ENCODE measurements around the gene TNNT3. TPM values are rescaled to one million over a fixed set of nuclear protein-coding genes. Genes with fewer than 3 reads are reported as not detected.
"Not testable (repeated sequence)": the region's sequence is repeated elsewhere in the genome, so short reads cannot be mapped to it uniquely, and the experiment has no call there.

Gene TNNT3
- total RNA-seq, 1 donor: 3.2 TPM

DNA sequence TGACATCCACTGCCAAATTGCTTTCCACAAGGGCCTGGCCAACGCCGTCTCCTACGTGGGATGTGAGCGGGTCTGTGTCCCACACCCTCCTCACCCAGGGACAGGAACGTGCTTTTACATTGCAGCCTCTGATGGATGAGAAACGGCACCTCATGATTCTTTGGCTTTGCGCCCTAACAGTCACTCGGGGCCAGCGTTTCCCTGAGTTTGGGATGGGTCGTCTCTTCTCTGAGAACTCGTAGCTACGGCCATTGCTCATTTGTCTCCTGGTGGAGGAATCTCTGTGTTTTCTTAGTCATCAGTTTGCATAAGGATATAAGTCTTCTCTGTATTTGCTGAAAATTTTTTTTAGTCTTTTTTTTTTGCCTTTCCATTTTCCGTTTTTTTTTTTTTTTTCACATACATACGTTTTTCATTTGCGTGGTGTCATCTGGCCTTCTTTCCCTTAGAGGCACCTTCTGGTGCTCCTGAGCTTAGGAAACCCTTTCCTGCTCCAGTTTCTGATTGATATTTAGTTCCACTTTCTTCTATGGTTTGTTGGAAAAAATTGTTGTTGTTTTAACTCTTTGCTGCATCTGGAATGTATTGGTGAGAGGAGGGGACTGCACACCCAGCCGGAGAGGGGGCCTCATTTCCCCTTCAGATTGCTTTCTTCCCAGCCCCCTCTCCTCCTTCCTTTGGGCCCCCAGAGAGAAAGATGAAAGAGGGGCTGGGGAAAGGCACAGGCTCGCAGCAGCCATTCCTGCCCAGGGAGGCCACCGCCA is 12.0 kb downstream of the TNNT3 start:
- DNase-seq (ENCODE audit: low read depth in 2 of 3, low spot score in 2 of 3): peak in 2 of 3 donors; percentile 22 to 46

DNA sequence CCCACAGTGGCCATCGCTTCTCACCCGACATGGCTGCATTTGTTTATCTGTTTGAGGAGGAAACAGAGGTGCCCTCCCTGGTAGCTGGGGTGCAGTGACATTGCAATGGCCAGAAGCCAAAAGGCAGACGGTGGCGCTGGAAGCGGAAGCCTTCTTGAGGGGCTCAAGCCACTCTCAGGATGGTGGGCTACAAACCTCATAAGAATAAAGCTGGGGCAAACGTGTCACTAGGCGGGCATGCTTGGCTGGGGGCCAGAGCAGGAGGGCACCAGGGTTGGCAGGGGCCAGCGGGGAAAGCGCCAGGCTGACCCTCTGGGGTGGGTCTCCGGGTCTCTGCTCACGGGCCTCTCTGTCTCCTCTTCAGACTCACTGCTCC is 12.6 kb downstream of the TNNT3 start:
- peak in 2 of 3 donors; percentile 60 to 88 for DNase-seq (ENCODE audit: low read depth in 2 of 3, low spot score in 2 of 3)

DNA sequence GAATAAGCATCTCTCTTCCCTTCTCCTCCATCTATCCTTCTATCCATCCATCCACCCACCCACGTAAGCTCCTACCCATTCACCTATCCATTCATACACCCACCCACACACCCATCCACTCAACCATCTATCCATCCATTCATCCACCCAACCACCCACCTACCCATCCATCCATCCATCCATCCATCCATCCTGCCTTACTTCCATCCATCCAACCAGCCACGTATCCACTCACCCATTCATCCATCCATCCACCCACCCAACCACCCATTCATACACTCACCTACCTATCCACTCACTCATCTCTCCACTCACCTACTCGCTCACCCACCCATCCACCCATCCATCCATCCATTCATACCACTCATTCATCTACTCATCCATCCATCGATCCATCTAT is 13.2 kb downstream of the TNNT3 start:
- DNase-seq (ENCODE audit: low read depth in 2 of 3, low spot score in 2 of 3): no peak

DNA sequence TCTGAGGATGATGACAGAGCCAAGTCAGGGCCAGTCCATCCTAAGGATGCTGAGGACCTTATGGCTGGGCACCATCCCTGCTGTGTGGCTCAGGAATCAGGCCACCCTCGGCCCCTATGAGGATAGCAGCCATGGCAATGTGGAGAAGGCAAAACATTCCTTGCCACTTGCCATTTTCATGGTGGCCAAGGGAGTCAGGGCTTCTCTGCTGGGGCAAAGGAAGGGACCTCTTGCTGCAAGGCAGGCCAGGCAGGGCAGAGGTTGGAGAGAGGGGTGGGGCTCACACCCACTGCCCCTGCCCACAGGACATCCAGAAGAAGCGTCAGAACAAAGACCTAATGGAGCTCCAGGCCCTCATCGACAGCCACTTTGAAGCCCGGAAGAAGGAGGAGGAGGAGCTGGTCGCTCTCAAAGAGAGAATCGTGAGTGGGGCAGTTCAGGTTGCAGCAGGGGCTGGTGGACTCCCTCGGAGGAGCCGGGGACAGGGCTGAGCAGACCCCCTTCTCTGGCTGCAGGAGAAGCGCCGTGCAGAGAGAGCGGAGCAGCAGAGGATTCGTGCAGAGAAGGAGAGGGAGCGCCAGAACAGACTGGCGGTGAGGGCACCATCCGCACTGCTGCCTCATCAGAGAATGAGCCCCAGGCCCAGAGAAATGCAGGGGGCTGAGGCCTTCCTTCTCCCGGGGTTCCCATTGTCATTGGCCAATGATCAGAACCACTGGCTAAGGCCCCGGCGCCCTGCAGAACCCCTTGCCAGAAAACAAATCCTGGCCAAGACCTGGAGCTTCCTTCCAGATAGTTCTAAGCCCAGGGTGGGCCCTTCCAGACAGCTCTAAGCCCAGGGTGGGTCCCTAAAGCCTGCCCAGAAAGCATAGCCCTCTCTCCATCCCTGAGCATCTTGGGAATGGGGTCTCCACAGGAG is 14.2 kb downstream of the TNNT3 start:
- DNase-seq (ENCODE audit: low read depth in 2 of 3, low spot score in 2 of 3): no peak

DNA sequence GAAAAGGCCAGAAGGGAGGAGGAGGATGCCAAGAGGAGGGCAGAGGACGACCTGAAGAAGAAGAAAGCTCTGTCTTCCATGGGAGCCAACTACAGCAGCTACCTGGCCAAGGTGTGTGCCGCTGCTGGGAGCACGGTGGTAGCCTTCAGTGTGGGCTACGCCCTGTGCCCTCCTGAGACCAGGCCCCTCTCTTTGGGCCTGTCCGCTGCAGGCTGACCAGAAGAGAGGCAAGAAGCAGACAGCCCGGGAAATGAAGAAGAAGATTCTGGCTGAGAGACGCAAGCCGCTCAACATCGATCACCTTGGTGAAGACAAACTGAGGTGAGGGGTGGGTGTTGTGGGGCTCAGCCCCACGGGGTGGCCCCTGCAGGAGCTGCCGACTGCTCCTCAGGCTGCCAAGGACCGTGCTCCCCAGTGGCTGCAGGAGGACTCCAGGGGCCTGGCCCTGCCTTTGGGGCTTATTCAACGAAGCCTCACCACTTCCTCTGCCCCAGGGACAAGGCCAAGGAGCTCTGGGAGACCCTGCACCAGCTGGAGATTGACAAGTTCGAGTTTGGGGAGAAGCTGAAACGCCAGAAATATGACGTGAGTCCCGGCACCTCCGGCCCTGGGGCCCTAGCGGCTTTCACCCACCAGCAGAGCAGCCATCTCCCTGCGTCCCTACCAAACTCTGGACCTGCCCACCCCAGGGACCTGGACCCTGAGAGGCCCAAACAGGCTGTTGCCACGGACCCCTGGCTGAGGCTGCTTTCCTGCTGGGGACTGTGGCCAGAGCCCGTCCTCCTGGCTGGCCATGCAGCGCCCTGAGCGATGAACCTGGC is 15.0 kb downstream of the TNNT3 start:
- DNase-seq (ENCODE audit: low read depth in 2 of 3, low spot score in 2 of 3): no peak

DNA sequence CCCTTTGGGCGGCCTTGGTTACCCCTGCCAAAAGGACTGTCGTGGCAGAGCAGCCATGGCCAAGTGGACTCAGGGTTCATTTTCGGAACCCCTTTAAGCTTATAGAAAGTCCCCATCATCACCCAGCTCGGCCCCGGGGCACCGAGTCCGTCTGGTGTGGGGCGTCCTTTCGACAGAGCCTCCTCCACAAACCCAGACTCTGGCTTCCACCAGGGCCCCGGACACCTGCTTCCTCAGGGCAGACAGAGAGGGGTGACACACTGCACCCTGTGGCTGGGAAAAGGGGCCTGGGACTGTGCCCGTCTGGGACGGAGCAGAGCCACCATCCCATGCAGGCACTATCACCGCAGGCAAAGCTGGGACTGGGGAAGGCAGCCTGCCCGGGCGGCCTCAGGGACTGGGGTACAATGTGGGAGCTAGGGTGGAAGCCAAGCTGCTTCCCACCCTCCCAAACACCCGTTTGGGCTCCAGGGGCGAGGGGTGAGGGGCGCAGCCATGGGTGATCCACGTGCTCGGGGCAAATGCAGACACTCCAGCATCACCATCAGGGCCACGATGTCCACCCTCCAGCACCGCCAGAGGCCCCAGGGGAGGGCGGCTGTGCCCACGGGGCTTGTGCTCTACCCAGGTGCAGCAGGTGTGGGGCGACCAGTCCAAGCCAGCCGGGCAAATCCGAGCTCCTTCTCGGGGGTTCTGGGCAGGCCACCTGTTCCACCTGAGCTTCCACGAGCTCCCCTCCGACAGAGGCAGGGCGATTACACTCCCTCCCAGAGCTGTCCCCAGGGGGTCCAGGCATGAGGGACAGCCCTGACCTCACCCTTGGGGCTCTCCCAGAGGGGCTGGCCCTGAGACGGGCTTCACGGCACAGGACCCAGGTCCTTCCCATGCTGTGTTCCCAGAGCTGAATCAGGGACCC is 15.9 kb downstream of the TNNT3 start:
- DNase-seq (ENCODE audit: low read depth in 2 of 3, low spot score in 2 of 3): no peak

DNA sequence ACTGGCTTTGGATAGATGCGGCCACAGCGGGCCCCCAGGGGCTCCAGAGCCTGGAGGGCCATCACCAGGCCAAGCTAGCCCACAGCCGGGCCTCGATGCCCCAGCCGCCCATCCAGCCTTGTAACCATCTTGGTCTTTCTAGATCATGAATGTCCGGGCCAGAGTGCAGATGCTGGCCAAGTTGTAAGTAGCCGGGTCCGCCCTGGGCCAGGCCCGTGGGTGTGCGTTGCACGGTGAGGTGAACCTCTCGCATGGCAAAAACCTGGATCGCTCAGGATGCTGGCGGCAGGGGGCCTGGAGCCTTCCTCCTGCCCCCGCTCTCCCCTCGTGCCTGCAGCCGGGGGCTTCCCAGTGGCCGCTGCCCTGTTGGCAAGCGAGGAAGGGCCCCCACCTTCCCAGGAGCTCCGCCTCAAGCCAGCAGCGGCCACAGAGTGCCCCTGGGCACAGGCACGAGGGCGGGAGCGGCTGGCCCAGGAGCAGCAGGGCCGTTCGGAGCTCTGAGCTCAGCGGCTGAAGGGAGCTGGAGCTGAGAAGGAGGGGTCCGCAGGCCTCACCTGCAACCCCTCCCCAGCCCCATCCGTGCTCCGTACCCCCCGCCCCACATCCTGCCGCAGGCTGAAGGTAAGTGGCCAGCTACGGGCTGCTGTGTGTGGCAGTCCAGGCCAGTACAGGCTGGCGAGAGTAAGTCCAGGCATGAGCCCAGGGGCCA is 16.7 kb downstream of the TNNT3 start:
- no peak for DNase-seq (ENCODE audit: low read depth in 2 of 3, low spot score in 2 of 3)

DNA sequence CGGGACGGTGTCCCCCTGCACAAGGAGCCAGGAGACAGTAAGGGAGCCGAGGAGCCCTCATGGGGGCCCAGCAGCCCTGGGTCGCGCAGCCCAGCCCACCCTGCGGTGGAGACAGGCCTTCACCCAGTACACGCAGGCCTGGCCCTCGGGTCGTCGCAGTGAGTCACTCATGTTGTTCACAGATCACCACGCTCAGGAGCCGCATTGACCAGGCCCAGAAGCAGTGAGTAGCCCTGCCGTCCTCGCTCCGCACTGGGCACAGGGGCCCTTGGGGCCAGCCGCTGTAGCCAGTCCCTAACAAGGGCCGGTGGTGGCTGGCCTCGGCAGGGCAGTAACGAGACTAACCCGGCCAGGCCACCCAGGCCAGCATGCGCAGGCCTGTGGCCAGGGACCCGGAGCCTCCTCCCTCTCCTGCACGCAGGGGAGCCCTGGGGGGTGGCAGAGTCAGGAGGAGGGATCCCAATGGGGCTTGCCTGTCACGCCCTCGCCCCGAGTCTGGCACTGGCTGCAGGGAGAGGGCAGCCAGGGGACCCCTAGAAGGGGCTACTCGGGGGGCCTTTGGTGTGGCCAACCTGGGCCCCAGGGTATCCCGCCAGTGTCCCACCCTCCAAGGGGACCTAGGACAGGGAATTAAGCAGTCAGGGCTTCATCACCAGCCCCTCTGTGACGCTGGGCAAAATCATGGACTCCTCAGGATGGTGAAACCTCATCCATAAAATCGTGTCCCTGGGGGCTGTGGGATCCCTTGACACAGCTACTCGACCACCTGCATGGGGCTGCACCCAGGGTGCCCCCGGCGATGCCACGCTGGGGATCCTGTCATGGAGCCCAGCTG is 17.5 kb downstream of the TNNT3 start:
- no peak for DNase-seq (ENCODE audit: low read depth in 2 of 3, low spot score in 2 of 3)

DNA sequence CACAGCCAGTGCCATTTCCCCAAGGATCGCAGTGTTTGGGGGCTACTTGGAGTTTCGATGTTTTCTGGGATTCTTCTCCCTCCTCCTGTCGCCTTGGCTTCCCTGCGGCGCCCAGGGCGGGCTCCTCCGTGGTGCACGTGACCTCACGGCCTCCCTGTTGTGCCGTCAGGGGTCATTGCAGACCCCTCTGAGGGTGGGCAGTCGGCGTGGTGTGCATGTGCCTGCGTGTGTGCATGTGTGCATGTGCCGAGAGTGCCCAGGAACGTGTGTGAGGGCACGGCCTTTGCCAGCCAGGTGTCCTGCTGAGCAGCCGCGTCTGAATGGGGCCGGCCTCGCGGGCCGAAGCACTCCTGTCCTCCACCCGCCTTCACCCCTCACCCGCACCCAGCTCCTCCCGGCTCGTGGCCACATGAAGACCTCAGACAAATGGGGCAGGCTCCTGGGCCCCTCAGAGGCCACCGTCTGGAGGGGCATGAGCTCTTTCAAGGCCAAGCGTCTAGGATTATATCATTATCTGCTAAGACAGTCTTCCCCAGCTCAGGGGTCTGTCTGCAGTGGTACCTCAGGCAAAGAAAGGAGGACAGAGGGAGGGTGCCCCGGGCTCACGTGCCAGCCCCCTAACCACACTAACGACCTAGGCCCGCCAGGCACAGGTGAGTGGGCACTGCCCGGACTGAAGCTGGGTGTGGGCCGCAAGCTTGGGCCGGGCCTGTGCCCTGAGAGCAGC is 18.3 kb downstream of the TNNT3 start:
- DNase-seq (ENCODE audit: low read depth in 2 of 3, low spot score in 2 of 3): no peak

DNA sequence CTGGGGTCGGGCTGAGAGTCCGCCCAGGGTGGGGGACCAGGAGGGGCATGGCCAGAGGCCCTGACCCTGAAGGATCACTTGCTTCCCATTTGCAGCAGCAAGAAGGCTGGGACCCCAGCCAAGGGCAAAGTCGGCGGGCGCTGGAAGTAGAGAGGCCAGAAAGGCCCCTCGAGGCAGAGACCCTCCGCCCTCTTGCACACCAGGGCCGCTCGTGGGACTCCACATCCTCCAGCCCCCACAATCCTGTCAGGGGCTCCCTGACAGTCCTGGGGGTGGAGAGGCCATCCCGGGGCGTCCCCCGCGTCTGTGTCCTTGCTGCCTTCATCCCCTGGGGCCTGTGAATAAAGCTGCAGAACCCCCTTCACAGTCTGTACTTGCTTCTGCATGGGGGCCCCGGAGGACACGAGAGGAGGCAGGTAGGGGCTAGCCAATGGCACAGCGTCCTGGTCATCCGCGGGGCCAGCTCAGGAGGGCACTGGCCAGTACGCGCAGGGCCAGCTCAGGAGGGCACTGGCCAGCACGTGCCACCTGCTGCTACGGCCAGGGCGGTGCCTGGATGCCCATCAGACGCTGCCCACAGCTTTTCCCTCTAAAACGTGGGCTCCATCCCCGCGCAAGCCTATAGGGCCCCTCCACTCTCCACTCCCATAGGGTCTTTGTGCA is 19.0 kb downstream of the TNNT3 start:
- no peak for DNase-seq (ENCODE audit: low read depth in 2 of 3, low spot score in 2 of 3)

DNA sequence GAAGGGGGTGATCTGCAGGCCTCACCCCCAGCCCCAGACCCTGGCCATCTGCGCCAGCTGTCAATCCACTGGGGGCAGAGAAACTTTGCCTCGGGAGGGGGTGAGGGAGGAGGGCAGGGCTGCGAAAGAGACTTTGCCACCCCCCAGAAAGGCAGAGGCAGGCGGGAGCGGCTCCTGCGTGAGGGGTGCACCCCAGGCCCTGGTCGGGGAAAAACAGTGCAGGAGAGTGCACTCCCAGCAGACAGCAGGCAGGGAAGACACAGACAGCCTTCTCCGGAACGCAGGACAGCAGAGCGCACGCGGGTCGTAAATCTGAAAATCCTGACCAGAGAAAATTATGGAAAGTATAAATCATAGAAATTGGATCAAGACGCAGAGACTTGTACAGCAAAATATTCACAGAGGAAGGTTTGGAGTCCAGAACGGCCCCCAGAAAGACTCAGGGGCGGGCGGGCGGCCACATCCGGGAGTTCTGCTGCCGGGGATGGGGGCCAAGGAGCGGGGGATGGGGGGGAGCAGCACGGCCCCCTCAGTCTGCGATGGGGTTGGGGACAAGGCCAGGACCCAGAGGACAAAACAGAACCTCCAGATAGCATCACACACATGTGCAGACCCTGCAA is 19.6 kb downstream of the TNNT3 start:
- DNase-seq (ENCODE audit: low read depth in 2 of 3, low spot score in 2 of 3): peak in 2 of 3 donors; percentile 22 to 53

DNA sequence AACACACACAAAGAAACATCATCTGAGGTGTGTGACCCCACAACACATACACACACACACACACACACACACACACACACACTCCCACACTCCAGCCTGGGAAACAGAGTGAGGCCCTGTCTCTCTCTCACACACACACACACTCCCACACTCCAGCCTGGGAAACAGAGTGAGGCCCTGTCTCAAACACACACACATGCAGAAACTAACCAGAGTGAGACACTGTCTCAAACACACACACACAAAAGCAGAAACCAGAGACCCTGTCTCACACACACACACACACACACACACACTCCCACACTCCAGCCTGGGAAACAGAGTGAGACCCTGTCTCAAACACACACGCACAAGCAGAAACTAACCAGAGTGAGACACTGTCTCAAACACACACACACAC is 20.3 kb downstream of the TNNT3 start:
- not testable (repeated sequence) for DNase-seq (ENCODE audit: low read depth in 2 of 3, low spot score in 2 of 3)

DNA sequence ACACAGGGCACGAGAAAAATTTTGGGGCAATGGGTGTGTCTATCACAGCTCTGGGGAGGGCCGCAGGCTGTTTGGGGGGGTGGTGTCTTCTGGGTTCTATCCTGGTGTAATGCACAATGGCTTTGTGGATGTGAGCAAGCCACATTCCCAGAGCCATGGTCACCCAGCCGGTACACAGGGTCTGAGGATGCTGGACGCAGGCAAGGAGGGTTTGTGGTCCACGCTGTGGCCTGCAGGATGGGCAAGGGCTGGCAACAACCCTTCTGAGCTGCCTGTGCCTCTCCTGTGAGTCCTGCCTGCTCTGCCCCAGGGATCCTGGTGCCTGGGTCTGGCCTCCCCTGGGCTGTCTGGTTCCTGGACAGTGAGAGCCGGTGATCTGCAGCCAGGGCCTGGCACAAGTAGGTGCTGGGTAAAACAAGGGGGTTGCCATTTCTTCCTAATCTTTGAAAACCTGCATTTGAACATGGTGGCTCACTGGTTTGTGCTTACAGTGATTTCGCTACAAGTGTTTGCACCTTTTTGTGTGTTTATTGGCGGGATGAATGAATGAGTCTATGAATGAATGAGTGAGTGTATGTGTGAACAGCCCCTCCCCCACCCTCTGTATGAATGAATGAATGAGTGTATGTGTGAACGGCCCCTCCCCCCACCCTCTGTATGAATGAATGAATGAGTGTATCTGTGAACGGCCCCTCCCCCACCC is 23.2 kb downstream of the TNNT3 start:
- DNase-seq (ENCODE audit: low read depth in 2 of 3, low spot score in 2 of 3): no peak

DNA sequence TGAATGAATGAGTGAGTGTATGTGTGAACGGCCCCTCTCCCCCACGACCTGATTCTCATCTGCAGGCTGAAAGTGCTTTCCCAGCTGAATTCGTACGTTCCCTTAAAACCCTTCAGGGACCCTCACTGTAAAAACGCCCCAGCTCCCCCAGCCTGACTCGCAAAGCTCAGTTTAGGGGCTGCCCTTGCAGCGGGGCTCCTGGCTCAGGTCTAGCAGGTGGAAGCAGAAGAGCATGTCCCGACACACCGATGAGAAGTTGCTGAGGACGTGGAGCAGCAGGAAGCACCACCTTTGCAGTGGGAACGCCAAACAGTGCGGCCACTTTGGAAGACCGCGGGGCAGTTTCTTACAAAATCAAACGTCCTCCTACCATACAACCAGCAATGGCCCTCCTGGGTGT is 24.1 kb downstream of the TNNT3 start:
- DNase-seq (ENCODE audit: low read depth in 2 of 3, low spot score in 2 of 3): no peak

DNA sequence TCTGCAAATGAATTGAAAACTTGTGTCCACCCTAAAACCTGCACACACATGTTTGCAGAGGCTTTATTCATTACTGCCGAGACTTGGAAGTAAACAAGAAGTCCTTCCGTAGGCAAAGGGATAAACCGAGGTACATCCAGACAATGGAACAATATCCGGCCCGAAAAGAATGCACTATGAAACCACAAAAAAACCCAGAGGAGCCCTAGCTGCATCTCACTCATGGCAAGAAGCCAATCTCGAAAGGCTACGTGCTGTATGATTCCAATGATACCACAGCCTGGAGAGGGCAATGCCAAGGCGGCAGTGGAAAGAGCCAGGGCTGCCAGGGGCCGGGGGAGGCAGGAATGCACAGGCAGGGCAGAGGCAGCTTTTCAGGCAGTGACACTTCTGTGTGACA is 24.5 kb downstream of the TNNT3 start:
- DNase-seq (ENCODE audit: low read depth in 2 of 3, low spot score in 2 of 3): no peak

DNA sequence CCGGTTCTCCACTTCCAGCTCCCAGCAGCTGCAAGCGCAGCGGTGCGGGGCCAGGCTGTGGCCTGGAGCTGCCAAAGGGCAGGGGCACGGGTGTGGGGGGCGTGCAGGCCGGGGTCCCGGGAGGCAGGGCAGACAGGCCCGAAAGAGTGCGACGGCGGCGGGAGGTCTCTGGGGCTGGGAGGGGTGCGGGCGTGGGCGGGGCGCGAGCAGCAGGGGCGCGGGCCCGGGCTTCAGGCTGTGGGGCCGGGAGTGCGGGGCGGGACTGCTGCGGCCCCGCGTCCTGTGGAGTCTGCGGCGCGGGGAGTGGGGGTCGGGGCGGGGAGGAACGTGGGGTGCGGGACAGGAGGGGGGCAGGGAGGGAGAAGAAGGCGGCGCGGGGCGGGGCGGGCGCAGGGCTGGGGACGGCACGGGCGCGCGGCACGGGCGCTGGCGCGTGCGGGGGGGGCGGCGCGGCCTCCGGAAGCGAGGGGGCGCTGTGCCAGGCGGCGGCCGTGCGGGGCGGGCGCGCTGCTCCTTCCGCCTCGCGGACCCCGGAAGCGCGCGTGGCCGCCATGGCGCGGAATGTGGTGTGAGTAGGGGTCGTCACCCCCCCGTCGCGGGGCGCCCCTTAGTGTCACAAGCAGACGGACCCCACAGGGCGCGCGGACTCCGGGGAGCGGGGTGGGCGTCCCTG is 27.4 kb downstream of the TNNT3 start, which contains the start of gene MRPL23:
MRPL23 (plus strand) TSS at position 521 of the 673 bp plus-strand sequence; CDS start at position 552, 31 bp downstream.
- DNase-seq (ENCODE audit: low read depth in 2 of 3, low spot score in 2 of 3): no peak

Measured in hematopoietic multipotent progenitor cell (in vitro differentiated cells).